CD4-positive, alpha-beta T cell treated with Interleukin-12 subunit alpha and Interleukin-12 subunit beta, for 1 hour (primary cell): Measurements from ENCODE around the gene PIK3C2B.
"Not testable (repeated sequence)": the region's sequence is repeated elsewhere in the genome, so short reads cannot be mapped to it uniquely, and the experiment has no call there.

Experiments used
- DNase-seq: peaks from one replicate; pipeline ENCODE4 v3.0.0-alpha.2; 2020

Gene PIK3C2B, protein sequence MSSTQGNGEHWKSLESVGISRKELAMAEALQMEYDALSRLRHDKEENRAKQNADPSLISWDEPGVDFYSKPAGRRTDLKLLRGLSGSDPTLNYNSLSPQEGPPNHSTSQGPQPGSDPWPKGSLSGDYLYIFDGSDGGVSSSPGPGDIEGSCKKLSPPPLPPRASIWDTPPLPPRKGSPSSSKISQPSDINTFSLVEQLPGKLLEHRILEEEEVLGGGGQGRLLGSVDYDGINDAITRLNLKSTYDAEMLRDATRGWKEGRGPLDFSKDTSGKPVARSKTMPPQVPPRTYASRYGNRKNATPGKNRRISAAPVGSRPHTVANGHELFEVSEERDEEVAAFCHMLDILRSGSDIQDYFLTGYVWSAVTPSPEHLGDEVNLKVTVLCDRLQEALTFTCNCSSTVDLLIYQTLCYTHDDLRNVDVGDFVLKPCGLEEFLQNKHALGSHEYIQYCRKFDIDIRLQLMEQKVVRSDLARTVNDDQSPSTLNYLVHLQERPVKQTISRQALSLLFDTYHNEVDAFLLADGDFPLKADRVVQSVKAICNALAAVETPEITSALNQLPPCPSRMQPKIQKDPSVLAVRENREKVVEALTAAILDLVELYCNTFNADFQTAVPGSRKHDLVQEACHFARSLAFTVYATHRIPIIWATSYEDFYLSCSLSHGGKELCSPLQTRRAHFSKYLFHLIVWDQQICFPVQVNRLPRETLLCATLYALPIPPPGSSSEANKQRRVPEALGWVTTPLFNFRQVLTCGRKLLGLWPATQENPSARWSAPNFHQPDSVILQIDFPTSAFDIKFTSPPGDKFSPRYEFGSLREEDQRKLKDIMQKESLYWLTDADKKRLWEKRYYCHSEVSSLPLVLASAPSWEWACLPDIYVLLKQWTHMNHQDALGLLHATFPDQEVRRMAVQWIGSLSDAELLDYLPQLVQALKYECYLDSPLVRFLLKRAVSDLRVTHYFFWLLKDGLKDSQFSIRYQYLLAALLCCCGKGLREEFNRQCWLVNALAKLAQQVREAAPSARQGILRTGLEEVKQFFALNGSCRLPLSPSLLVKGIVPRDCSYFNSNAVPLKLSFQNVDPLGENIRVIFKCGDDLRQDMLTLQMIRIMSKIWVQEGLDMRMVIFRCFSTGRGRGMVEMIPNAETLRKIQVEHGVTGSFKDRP (N-terminal part only)

DNA sequence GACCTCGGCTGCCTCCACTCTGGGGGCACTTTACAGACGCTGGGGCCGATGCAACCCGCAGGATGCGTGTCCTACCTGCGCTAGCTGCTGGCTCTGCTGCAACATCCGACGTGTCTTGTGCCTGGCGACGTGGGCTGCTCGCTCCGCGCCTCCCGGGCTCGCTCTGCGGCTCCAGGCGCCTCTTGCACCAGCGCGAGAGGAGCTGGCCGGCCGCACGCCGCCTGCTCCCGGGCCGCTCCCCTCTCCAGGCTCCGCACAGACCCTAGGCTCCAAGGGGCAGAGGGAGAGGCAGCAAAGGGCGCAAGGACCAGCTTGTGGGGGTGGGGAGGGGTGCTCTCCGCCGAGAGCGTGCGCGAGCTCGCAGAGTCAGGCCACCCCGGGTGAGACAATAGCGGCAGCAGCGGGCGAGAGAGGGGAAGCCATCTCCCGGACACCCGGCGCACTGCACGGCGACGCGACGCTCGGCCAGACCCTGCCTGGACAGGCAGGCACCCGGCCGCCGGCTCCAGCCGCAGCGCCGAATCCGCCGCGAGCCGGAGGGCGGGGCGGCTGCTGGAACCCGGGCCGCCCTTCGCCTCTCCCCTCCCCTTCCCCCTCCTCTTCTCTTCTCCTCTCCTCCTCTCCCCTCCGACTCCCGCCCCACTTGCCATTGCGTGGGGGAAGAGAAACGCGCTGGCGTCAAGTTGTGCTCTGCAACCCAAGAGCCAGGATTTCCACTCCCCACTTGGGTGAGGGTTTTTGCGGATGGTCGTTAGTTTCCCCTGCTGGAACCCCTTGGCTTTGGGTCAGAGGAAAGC lies at the start of gene PIK3C2B:
Gene PIK3C2B, minus strand, starts transcription at position 525 of the 797 bp plus-strand sequence. CDS start 25,003 bp downstream, outside the sequence.
- DNase-seq, result peak; percentile 74

DNA sequence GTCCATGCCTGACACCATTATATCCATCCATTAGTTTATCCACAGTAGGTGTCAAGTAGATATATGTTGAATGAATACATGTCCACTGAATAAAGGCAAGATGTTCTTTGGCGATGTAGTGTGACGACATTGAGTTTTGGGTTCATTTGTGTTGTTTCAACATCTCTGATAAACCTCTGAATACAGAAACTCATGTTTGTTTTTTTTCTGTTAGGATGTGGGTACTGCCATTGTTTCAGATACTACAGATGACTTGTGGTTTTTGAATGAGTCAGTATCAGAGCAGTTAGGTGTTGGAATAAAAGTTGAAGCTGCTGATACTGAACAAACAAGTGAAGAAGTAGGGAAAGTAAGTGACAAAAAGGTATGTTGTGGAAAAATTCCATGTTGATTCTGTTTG lies 49.7 kb upstream of the PIK3C2B start:
- peak; percentile 65 for DNase-seq

DNA sequence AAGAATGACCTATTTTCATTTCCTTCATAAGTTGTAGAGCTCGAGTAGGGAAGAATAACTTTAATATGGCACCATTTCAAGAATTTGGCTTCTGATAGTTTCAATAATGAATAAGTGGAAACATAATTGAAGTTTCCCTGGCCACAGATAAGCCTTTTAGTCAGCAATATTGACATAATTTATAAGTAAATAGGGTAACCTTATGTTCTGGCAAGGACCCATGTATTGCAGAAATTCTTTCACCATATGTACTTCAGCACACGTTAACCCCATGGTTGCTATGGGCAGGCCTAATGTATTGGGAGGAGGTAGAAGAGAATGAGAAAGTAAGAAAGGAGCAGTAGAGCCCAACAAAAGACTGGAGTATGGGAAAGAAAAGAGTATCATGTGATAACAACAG lies 47.0 kb upstream of the PIK3C2B start:
- DNase-seq, result no peak

DNA sequence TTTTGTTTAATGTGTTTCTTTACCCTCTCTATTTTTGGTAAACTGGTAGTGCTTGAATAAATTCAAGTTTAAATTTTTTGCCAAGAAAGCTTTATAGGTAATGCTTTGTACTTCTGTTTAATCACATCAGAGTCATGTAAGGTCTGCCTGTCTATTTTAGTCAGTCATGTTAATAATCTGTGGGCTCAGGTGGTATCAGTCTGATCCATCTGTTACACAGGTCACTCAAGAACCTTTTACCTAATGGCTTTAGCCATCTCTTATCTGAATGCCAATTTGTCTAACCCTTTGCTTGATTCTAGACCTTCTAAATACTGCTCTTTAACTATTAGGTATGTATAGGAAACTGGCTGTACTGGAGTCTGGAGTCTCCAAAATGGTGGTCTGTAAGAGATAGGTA lies 38.2 kb upstream of the PIK3C2B start:
- no peak for DNase-seq

DNA sequence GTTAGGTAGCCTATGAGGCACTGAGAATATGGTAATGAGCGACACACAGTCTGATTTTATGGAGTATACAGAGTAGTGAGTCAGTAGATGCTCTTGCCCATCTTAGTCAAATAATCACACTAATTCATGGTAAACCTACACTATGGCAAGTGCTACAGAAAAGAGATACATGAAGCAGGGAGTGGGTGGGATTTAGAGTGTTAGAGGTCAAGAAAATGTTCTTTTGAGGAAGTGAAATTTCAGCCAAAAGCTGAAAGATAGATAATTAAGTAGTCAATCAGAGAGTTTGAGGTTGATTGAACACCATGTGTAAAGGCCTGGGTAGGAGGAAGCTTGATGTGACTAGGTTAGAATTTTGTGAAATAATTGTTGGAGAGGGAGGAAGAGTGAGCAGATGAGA lies 36.3 kb upstream of the PIK3C2B start:
- no peak for DNase-seq

DNA sequence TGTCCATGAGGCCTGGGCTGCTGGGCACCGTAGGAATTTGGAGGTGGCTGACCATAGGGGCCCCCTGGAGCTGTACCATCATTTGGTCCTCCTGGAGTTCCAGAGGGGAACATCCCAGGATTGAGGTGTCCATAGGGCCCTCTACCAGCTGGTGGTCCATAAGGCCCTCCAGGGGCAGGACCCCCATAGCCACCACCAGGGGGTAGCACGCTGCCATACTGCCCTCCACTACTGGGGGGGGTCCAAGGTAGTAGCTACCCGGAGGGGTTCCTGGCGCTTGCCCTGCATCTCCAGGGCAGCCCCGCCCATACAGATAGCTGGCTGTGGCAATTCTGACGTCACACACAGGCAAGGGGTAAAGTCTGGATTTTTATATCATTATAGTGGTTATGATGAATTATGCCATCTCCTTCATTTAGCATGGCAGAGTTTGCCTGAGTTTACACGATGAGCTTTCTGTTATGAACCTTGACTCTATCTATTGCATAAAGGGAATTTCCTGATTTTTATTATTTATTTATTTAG lies 34.8 kb upstream of the PIK3C2B start:
- no peak for DNase-seq

DNA sequence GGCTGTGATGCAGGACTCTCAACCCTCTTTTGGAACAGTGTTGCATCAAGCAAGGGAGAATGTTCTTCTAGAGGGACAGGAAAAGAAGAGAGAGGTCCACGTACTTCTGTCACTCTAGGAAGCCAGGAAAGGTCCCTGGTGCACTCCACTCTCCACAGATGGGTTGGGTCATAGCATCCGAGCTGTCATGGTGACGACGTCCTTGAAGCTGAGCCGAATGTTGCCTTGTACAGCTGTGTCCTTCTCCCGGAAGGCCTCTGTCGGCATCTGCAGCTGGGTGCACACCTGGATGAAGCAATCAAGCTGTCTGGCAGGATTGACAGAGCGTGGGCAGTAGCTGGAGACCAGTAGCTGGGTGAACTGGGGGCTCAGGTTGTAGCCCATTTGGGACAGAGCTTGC lies 34.1 kb upstream of the PIK3C2B start:
- DNase-seq, result no peak

DNA sequence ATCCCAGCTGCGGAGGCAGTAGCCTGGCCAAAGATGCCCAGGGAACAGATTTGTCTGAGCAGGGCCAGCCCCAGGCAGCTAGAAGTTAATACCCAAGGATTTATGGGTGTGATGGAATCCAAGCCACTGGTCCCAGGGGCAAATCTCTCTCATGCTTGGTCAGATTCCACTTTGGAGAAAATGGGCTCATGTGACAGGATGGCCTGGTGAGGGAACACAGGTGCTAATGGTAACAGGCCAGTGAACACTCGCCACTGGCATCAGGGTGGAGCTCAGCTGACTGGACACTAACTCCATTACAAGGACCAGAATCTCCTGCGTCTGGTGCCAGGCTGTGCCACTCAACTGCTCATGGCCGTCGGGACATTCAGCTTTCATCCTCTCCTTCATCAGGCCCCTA lies 33.6 kb upstream of the PIK3C2B start:
- no peak for DNase-seq

DNA sequence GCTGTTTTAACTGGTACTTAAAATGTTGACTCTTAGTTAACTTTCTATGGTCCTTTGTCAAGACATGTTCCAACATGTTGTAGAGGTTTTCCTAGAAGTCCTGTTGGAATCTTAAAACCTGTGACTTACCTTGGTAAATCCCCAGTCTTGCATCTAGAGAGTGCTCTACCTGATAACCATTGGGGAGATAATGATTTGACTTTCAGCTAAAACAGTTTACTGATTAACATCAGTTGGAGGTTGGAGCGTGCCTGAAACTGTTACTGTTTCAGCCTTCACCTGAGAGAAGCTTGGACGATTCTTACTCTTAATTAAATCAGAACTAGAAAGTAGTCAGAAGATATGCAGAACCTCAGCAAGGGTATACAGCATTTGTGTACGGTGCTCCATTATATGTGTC lies 30.4 kb upstream of the PIK3C2B start:
- no peak for DNase-seq

DNA sequence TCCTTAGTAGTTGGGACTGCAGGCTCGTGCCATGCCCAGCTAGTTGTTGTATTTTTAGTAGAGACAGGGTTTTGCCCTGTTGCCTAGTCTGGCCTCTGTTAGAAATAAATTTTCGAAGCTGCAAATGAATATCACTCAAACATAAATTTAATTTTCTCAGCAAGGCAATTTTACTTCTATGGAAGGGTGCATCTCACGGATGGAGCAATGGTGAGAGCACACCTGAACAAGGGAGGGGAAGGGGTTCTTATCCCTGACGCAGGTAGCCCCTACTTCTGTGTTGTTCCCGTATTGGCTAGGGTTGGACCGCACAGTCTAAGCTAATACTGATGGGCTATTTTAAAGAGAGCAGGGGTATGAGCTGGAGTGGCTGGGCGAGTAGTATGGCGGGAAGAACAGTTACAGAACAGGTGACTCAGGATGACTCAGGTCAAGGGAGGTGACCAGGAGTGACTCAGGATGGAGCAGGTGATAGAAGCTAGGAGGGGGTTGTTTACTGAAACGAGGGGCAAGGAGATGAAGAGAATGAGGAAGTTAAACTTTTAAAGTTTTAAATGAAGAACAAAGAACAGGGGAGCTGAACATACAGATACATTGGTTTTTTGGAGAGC lies 29.1 kb upstream of the PIK3C2B start:
- DNase-seq, result no peak

DNA sequence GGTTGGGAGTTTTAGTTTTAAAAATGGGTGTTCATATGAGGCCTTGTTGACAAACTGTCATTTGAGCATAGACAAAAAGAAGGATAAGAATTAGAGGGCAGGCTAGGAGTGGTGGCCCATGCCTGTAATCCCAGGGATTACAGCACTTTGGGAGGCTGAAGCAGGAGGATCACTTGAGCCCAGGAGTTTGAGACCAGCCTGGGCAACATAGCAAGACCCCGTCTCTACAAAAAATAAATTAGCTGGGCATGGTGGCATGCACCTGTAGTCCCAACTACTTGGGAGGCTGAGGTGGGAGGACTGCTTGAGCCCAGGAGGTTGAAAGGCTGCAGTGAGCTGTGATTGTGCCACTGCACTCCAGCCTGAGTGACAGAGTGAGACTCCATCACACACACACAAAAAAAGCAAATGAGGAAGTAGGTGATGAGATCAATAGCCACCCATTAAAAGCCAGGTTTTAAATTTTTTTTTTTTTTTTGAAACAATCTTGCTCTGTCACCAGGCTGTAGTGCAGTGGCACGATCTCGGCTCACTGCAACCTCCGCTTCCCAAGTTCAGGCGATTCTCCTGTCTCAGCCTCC lies 27.4 kb upstream of the PIK3C2B start:
- not testable (repeated sequence) for DNase-seq

DNA sequence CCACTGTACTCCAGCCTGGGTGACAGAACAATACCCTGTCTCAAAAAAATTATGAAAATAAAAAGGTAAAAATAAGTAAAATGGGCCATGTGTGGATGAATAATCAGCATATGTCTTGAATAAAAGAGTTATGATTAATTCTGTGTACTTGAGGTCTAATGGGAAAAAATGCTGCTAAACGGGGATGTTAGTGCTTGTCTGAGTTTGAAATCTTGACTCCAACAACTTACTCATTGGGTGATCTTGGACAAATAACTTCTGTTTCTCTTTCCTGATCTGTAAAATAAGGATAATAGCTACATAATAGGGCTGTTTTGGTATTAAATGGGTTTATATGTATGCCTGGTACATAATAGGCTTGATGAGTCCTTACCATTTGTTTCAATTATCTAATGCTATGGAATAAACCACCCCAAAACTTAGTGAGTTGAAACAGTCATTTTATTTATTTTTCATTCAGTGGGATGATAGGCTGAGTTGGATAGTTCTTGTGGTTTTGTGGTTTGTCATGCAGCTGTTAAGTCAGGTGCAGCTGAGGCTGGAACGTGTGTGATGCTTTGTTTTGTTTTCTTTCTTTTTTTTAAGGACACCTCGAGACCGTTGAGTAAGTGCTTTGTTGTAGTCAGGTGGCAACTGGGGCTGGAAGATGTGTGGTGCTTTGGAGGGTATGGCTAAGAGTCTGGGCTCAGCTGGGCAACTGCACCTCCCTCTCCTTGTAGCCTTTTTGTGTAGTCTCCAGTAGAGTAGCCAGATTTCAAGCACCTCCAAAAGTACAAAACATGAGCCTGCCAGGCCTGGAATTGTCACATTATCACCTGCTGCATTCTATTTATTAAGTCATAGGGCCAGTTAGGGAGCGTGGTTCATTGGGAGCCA lies 26.5 kb upstream of the PIK3C2B start:
- peak; percentile 83 for DNase-seq

DNA sequence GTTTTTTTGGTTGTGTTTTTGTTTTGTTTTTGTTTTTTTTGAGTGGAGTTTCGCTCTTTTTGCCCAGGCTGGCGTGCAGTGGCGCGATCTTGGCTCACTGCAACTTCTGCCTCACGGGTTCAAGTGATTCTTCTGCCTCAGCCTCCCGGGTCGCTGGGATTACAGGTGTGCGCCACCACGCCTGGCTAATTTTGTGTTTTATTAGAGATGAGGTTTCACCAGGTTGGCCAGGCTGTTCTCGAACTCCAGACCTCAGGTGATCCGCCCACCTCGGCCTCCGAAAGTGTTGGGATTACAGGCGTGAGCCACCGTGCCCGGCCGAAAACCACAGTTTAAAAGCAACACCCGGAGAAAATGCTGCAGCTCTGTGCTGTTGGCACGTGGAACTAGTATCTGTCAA lies 22.8 kb upstream of the PIK3C2B start:
- DNase-seq, result not testable (repeated sequence)

DNA sequence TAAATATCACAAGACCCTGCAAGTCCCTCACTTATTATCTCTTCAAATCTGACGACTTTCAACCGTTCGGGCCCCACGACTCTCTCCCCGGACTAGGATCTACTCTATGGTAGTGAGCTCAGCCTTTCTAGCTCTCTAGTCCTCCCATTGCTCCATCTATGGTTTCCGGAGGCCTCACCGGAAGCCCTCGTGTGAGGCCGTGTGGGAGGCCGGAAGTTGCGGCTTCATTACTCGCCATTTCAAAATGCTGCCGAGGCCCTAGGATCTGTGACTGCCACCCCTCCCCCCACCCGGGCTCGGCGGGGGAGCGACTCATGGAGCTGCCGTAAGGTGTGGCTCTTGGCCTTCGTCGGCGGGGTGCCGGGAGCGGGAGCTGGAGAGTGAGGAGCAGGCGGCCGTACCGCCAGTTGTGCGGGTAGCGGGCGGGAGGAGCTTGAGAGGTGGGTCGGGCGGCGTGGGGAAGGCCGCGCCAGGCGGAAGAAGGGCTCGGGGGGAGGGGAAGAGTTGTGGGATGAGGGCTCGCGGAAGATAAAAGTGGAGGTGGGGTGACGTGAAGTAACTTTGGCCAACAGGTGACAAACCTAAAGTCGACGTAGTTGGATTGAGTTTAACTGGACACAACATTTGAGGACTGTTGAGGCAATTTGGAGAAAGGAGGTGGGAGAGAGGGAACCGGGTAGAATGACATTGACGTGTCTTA lies 21.7 kb upstream of the PIK3C2B start, which contains the start of gene MDM4:
Gene MDM4, plus strand, starts transcription at position 227 of the 700 bp plus-strand sequence. CDS start 9,113 bp downstream, outside the sequence.
- peak; percentile 95 for DNase-seq

DNA sequence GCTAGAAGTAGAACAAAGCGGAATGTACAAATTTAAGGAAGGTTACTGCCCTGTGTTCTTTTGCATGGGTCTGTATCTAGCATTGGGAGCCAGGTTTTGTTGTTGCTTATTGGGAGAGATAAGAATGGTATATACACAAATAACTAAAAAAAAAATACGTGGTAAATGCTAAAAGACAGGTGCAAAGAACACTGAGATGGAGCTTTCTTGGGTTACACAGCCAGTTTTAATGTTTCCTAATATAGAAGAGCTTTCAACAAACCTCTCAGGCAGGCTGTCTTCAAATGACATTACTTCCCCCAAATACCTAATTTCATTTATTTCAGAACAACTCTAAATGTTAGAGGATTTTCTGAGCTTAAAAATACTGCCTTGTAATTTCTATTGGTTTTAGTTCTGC lies 20.2 kb upstream of the PIK3C2B start:
- DNase-seq, result no peak

DNA sequence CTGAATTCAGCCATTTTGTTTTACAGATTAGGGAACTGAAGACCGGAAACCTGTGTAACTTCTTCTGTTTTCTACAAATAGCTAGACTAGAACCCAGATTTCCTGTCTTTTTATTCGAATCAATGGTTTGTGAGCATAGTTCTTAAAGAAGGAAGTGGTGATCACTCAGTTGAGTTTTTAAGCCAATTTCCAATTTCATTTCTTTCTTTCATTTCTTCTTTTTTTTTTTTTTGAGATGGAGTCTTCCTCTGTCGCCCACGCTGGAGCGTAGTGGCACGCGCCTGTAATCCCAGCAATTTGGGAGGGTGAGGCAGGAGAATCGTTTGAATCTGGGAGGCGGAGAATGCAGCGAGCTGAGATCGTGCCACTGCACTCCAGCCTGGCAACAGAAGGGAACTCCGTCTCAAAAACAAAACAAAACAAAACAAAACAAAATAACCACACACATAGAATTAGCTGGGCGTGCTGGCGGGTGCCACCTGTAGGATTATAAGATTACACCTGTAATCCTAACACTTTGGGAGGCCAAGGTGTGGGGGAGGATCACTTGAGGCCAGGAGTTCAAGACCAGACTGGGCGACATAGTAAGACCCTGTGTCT lies 18.6 kb upstream of the PIK3C2B start:
- peak; percentile 83 for DNase-seq

DNA sequence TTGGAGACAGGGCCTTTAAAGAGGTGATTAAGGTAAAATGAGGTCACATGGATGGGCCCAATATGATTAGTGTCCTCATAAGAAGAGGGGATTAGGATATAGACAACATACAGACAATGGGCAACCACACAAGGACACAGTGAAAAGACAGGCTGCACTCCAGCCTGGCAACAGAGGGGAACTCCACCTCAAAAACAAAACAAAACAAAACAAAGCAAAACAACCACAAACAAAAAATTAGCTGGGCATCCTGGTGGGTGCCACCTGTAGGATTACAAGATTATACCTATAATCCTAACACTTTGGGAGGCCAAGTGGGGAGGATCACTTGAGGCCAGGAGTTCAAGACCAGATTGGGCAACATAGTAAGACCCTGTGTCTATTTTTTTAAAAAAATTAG lies 16.8 kb upstream of the PIK3C2B start:
- peak; percentile 50 for DNase-seq

DNA sequence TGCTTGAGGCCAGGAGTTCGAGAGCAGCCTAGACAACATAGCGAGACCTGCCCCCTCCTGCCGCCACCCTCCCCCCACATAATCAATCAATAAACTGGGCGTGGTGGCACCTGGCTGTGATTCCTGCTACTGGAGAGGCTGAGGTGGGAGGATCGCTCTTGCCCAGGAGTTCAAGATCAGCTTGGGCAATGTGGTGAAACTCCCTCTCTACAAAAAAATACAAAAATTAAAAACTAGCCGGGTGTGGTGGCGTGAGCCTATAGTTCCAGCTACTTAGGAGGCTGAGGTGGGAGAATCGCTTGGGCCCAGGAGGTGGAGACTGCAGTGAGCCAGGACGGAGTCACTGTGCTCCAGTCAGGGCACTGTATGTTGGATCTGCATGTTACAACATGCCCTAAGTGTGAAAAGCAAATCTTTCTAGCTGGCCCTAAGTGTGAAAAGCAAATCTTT lies 14.6 kb upstream of the PIK3C2B start:
- DNase-seq, result no peak
